GM21717 (cell line): ENCODE measurements around the gene PRPF40B.
"Not testable (repeated sequence)": the region's sequence is repeated elsewhere in the genome, so short reads cannot be mapped to it uniquely, and the experiment has no call there.

Experiments
- ATAC-seq: cut with Tn5 transposase; IDR thresholded peaks from one replicate; pipeline ENCODE4 v1.9.1; 2021; ENCODE audit warnings: mild to moderate bottlenecking, moderate library complexity; ENCODE audit not compliant: unreplicated experiment

The PRPF40B gene

DNA sequence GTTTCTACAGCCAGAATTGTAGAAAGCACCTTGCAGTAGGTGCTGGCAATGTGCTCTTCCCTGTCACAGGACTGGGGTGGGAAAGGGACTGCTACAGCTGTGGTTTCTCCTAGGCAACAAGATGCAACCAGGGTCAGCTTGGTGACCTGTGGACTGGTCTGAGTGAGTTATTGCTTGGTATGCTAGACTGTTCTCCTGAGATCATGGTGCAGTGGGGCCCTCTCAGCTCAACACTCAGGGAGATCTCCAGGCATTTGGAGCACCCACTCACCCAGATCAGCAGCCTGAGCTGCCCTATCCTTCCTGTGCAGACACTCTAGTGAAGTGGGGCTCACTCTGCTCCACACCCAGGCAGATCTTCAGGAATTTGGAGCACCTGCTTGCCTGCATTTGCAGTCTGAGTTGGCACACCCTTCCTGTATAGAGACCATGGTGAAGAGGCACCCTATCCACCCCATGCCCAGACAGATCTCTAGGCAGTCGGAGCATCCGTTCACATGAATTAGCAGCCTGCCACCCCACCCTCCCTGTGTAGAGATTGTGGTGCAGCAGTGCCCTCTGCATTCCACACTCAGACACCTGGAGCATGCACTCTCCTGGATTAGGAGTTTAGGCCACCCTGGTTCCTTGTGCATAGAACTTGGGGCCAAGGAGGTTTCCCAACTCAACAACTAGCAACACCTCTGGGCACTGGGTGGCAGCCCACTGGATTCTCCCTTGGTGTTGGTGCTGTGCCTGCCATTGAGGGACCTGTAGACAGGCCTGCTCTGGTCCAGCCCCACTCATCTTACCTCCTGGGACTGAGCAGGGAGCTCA, 14.1 kb upstream of the PRPF40B start:
- ATAC-seq = no peak

DNA sequence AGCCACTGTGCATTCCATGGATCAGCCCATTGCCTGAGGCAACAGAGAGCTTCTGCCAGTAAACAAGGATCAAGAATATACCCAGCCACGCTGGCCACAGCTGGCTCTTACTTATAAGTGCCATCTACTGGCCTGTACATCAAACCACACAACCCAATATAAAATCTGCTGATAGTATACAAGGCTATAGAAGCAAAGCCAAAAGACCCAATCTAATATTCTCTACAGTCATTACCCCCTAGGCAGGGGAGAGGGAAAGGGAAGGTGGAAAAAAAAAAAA, 13.5 kb upstream of the PRPF40B start:
- no peak for ATAC-seq

DNA sequence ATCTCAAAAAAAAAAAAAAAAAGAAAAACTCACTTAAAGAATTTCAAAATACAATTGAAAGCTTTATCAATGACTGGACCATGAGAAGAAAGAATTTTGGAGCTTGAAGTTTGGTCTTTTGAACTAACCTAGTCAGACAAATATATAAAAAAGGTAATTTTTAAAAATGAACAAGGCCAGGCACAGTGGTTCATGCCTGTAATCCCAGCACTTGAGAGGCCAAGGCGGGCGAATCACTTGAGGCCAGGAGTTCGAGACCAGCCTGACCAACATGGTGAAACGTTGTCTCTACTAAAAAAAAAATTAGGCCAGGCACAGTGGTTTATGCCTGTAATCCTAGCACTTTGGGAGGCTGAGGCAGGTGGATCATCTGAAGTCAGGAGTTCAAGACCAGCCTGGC, 12.6 kb upstream of the PRPF40B start:
- ATAC-seq = not testable (repeated sequence)

DNA sequence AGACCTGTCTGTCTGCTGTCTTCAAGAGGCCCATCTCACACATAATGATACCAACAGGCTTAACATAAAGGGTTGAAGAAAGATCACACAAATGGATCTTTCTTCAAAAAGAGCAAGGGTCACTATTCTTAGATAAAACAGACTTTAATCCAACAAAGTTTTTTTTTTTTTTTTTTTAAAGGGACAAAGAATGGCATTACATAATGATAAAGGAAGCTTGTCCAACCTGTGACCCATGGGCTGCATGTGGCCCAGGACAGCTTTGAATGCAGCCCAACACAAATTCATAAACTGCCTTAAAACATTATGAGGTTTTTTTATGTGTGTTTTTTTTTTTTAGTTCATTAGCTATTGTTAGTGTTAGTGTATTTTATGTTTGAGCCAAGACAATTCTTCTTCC, 11.2 kb upstream of the PRPF40B start:
- no peak for ATAC-seq

DNA sequence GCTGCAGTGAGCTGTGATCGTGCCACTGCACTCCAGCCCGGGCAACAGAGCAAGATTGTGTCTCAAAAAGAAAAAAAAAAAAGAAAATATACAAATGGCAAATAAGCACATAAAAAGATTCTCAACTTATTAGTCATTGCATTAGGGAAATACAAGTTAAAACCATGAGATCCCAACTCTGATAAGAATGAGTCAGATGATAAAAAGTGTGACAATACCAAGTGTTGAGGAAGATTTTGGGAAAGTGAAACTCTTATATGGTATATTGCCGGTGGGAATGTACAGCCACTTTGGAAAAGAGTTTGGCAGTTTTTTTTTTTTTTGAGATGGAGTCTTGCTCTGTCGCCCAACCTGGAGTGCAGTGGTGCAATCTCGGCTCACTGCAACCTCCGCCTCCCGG, 7.6 kb upstream of the PRPF40B start:
- ATAC-seq = no peak

DNA sequence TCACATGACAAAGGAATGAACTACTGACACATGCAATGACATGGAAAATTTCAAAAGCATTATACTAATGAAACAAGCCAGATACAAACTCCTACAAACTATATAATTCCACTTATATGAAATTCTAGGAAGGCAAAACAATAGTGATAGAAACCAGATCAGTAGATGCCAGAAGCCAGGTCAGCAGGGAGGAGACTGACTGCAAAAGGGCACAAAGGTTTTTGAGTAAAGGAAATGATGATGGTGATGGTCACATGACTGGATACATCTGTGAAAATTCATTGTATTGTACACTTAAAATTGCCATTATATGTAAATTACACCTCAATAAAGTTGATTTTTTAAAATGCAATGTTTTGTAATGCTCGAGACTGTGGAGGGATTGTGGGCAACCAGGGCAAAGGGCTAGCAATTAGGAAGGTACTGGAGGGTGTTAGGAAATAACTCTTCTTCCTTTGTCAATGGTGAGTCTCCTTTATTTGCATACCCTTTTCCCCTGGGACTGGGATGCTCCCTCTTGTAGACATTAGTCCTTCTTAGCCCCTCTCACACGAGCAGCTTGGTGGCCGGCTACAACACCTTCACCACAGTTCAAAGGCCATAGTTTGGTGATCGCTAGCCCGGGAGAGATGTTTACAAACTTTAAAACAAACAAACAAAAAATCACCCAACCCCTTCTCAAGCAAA, 6.7 kb upstream of the PRPF40B start:
- no peak for ATAC-seq

DNA sequence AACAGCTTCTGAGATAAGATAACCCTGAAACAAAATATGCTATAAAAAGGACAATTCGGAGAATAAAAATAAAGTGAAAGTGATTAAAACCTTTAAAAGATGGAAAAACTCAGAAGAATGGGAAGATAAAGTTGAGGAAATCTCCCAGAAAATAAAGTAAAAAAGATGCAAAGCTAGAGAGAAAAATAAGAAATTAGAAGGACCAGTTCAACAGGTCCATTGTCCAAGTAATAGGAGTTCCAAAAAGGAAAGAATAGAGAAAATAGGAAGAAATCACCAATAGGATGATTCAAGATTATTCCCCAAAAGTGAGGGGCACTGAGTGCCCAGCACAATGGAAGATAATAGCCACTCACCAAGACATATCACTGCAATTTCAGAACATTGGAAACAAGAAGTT, 4.8 kb upstream of the PRPF40B start:
- no peak for ATAC-seq

DNA sequence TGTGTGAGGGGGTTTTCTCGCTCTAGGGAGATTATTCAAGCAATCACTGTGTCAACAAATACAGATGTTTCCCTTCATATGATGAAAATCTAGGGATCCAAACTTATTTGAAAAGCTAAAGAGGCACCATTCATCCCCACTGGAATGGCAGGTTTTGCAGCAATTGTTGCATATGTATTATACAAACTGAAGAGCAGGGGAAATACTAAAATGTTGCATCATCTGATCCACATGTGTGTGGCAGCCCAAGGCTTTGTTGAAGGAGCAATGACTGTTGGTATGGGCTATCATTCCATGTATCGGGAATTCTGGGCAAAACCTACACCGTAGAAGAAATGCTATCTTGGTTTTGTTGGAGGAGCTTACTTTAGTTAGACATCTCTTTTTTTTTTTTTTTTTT, 4.1 kb upstream of the PRPF40B start:
- no peak for ATAC-seq

DNA sequence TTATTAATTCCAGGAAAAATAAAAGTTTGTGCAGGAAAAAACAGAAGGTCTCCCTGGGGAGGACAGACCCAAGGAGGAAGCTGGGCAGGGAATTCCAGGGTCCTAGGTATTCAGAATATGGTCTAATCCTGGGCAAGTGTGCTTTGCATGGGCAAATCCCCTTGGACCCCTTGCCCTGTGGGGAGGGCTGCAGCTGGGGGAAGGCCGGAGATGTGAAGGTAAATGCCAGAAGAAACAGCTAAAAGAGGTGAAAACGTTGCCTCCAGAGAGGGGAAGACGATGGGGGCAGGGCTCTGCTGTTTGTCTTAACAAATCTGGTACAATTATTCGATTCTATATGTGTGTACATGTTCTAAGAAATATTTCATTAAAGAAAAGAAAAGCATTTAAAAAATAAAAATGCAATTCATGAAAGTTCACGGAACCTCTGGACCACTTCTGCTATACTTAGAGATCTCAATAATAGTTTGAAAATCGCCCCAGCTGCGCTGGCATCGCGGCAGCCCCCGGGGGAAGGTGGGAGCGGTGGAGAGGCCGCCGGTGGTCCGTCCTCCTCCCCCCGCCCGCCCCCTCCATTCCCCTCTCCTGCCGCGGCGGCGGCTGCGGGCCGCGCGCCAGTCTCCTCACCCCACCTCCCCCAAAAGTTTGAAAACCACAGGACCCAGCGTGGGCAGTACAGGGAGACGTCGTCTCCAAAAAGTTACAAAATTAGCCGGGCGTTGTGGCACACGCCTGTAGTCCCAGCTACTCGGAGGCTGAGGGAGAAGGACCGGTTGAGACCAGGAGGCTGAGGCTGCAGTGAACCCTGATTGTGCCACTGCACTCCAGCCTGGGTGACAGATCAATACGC, 1.5 kb upstream of the PRPF40B start:
- peak; percentile 1 for ATAC-seq

DNA sequence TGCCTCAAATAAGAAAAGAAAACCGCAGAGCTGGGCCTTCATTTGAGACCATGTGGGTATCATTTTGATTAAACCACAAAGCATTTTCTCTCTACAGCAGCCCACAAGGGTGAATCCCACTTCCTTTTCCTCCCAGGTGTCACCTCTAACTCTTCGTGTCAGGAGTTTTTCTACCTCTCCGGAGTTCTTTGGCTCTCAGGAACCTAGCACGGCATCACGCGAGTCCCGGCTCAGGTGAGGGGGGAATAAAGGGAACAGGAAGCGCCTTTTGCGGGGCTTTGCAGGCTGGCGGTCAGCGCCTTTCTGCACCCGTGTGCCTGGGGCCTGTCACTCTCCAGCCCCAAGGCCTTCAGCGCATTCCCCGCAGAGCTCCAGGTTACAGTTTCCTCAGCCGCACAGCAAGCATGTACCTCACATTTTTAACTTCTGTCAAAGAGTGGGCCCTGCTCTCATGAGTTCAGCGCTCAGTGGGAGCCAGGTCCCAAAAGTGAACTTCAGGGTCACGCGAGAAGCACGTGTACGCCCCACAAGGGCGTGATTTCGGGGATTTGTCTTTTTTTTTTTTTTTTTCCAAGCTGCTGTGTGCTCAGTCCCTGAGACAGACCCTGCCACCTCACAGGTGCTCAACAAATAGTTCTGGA, 740 bp upstream of the PRPF40B start:
- ATAC-seq = peak; percentile 31

DNA sequence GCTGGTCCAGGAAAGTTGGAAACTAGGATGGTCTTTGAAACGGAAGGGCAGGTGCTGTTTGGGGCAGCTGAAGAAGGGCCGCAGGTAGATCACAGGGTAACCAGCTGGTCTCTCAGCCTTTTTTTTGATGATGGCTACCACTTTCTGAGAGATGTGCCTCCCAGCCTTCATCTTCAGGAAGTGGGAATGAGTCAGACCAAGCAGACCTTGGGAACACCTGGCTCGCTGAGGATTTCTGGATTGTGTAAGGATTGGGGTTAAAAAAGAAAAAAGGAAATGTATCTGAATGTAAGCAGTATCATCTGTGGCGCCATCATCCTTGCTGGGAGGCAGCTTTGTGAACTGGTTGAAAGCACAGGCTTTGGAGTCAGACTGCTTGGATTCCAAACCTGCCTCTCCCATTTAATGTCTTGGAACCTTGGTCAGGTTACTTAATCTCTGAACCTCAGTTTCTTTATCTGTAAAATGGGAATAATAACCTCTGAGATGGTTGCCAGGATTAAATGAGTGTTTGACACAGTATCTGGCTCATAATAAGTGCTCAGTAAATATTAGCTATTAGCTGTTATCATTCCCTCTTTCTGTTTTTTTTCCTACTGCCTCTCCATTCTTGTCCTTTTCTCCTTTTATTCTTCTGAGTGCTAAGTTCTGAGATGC, 1.7 kb downstream of the PRPF40B start:
- ATAC-seq = no peak

DNA sequence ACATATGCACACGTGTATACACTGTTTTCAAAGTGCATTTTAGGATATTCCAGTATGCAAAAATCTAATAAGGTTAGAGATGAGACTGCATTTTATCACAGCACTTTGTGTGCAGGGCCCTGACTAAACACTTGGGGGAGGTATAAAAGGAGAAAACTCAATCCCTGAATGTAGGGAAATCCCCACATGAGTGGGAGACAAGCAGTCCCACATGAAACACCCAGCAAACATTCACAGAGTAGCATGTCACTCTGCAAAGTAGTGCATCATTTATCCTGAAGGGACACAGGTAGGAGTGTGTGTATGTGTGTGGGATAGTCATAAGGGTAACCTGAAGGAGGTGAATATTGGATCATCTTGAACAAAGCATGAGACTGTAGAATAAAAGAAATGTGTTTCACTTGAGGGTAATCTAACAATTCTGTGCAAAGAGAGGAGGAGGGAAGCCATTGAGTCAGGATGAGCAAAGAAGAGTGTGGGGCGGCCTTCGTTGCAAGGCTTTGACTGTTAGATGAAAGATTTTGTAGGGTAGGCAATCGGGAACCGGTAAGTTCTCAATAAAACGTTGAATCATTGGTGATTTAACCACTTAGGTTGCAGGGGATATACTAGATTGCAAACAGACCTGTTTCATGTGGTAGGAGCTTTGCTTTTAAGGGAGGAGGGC, 2.9 kb downstream of the PRPF40B start:
- no peak for ATAC-seq

DNA sequence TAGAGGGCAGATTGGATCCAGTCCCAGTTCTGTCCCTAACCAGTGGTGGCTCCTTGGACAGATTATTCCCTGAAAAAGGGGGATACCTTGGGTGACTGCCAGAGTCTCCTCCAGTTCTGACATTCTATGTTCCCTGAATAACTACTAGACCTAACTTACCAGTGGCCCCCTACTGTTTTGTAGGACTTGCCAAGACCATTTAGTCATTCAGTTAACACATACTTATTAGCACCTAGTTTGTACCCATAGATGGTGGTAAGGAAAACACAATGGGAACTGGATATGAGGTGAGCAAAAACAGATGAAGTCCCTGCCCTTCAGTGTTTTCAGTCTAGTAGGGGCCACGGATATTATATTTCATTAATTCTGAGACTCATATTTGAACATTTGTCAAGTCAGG, 3.5 kb downstream of the PRPF40B start:
- no peak for ATAC-seq

DNA sequence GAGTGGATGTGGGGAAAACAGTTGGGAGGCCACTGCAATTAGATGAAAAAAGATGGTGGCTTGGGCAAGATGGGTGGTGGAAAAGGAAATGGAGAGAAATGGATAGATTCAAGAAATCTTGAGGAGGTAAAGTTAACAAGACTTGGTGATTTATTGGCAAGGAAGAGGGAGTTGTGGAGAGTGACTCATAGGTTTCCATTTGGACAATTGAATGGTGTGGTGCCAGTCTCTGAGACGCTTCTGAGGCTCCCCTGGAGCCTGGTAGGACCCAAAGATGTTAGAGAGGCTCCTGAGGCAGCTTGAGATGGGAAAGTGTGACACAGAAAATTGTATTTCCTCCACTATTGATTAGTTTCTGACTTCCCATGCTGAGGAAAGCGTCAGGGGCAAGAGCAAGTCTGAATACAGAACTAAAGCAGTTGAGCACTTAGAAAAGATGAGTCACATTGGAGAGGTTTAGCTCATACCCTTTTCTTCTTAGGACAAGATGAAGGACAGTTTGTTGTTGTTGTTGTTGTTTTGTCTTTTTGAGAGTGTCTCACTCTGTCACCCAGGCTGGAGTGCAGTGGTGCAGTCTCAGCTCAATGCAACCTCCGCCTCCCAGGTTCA, 4.5 kb downstream of the PRPF40B start:
- no peak for ATAC-seq

DNA sequence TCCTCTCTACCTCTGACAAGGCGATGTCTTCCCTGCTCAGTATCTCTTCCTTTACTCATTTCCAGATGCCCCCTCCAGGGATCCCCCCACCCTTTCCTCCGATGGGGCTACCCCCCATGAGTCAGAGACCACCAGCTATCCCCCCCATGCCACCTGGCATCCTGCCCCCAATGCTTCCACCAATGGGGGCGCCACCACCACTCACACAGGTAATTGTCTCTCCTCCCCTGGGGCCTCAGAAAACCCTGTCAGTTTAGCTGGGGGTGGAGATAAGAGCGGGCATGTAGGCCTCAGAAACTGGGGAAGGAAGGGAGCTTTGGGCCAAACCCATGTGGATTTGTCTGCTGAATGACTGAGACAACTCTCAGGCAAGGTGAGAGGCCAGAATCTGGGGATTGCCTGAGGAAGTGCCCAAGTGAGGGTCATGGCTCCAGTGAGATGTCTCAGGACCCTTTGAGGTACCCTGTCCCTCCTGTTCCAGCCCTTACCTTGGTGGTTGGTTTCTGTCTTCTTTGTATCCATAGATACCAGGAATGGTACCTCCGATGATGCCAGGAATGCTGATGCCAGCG, 8.1 kb downstream of the PRPF40B start:
- ATAC-seq = no peak

DNA sequence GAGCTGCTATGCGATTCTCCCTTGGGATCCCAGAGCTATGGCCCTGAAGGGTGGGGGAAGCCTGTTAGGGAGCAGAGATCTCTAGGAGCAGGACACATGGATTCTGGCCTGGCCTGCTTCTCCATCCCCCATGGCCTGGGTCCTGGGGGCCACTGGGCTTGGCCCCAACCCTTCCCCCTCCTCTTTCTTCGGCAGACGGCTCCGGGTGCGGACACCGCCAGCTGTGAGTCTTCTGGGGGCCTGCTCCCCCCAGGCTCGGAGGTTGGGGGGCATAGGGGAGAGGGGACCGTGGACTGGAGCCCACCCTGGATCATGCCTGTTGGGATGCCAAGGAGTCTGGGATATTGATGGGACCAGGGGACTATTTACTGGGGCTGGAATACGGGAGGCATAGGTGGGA, 9.0 kb downstream of the PRPF40B start:
- no peak for ATAC-seq

DNA sequence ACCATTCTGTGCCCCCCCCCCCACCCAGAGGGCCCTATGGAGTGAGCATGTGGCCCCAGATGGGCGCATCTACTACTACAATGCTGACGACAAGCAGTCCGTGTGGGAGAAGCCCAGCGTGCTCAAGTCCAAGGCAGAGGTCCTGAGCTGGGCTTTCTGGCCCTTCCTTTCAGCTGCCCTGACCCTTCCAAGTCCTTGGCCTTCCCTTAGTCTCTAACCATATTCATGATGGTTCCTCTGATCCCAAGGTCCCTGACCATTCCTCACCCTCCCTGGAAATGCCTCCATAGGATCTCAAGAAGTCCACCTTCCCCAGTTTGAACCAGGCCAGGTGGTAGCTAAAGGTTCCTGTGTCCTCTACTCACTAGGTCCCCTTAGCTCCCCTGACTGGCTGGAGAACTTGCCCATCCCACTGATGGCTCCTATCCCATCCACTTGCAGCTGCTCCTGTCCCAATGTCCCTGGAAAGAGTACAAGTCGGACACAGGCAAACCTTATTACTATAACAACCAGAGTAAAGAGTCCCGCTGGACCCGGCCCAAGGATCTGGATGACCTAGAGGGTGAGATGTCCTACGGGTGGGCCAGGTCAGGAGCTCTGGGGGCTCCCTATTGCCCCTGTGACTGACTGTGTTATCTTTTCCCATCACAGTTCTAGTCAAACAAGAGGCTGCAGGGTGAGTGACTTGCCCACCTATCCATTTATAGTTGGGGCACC, 9.8 kb downstream of the PRPF40B start:
- no peak for ATAC-seq

DNA sequence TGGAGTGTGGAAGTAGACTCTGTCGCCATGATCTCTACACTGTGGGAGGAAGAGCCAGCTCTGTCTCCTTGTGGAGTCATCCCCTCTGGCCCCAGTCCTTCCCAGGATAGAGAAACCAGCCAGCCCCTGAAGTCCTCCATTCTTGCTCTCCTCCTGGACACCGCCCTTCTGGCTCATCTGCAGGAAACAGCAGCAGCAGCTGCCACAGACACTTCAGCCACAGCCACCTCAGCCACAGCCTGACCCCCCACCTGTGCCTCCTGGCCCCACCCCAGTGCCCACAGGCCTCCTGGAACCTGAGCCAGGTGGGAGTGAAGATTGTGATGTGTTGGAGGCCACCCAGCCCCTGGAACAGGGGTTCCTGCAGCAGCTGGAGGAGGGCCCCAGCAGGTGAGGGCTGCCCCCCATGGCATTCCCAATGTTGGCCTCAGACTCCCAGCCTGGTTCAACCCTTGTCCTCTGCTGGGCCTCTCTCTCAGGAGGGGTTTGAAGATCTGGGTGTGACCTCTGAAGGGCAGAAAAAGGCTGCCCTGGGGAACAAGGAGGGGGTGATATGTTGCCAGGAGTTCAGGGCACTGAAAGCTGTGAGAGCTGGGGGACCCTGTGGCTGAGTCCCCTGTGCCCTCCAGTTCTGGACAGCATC, 10.5 kb downstream of the PRPF40B start:
- no peak for ATAC-seq
